HCT116 (cell line): ENCODE data around the gene PRSS36. TPM values are rescaled to one million over a fixed set of nuclear protein-coding genes. Genes with fewer than 3 reads are reported as not detected.
A peak's percentile ranks its signal among the peaks of the same experiment; 100 is the strongest.

Experiments
- ATAC-seq: fragments of 200-7000 bp; cut with Tn5 transposase; 2 replicates; pipeline ENCODE4 v1.9.1; 2020; ENCODE audit warnings: mild to moderate bottlenecking, moderate library complexity
- BruUV-seq: library from RNA; stranded (reverse); fragments of 400-500 nt; replicated peaks from 2 replicates; lab custom pipeline; 2021; lab: Mats Ljungman, UMichigan
- CTCF ChIA-PET: fragments of 300-600 bp; sonication (Branson Sonifier 250); formaldehyde crosslinking; loops from one replicate; lab custom pipeline; 2021; ENCODE audit warnings: antibody characterized with exemption; lab: Charles Lee
- POLR2A ChIA-PET: fragments of 300-600, 350-600 bp; sonication (Branson Sonifier 250); formaldehyde crosslinking; loops from one replicate; lab custom pipeline; 2021; ENCODE audit warnings: antibody characterized with exemption; lab: Charles Lee
- RAD21 ChIA-PET, 2 experiments: fragments of 300-600 bp; sonication (Branson Sonifier 250); formaldehyde crosslinking; loops; one replicate each; lab custom pipeline; 2023; ENCODE audit warnings: low total read pairs in 2 of 2; ENCODE audit not compliant: uncharacterized antibody in 2 of 2, unreplicated experiment in 2 of 2, low non-redundant PET in 1 of 2; lab: Charles Lee
- DNase-seq: peaks from one replicate; pipeline ENCODE4 v3.0.0-alpha.2; 2010; ENCODE audit warnings: low read depth, low spot score
- H2AFZ ChIP-seq: fragments of 200-600 bp; shearing (Covaris generic), sonication (generic); 2 replicates; pipeline ENCODE4 v1.6.1; 2017; ENCODE audit warnings: low read depth, mixed run types, mixed read lengths, antibody characterized with exemption, low read length; ENCODE audit not compliant: poor library complexity, severe bottlenecking
- H3K27ac ChIP-seq: 2 replicates; pipeline ENCODE4 v1.5.1; 2012; ENCODE audit warnings: low read depth, low read length
- H3K27me3 ChIP-seq: fragments of 200-600 bp; sonication (generic); 2 replicates; pipeline ENCODE4 v1.6.1; 2016; ENCODE audit warnings: mixed run types, low read length, mixed read lengths; ENCODE audit not compliant: insufficient read depth
- H3K36me3 ChIP-seq, 2 experiments: fragments of 200-500 bp in 1 of 2; fragments of 200-600 bp in 1 of 2; sonication (Bioruptor generic) in 1 of 2; sonication (generic) in 1 of 2; 2 replicates each; pipeline versions ENCODE4 v1.5.1 to v1.6.1; 2014 to 2016; ENCODE audit warnings: low read length in 2 of 2, inconsistent platforms in 1 of 2, mixed read lengths in 1 of 2, mixed run types in 1 of 2; ENCODE audit not compliant: insufficient read depth in 2 of 2, control insufficient read depth in 1 of 2
- H3K4me1 ChIP-seq, 2 experiments: fragments of 200-600 bp in 1 of 2; sonication (generic) in 1 of 2; 2 replicates each; pipeline versions ENCODE4 v1.5.1 to v1.6.1; 2012 to 2017; ENCODE audit warnings: low read length in 2 of 2, inconsistent platforms in 1 of 2, mild to moderate bottlenecking in 1 of 2, mixed read lengths in 1 of 2, mixed run types in 1 of 2, moderate library complexity in 1 of 2; ENCODE audit not compliant: insufficient read depth in 2 of 2, control insufficient read depth in 1 of 2
- H3K4me2 ChIP-seq: fragments of 200-600 bp; sonication (generic); 2 replicates; pipeline ENCODE4 v1.6.1; 2017; ENCODE audit warnings: mixed run types, low read length, mixed read lengths
- H3K4me3 ChIP-seq, 2 experiments: fragments of 200-600 bp in 1 of 2; sonication (generic) in 1 of 2; replicated peaks in 1 of 2; 2 replicates each; pipeline ENCODE4 v1.5.1; 2011 to 2016; ENCODE audit warnings: low read length in 2 of 2, control low read depth in 1 of 2, low read depth in 1 of 2, mild to moderate bottlenecking in 1 of 2, mixed read lengths in 1 of 2, mixed run types in 1 of 2
- H3K79me2 ChIP-seq: fragments of 200-600 bp; sonication (generic); 2 replicates; pipeline ENCODE4 v1.6.1; 2017; ENCODE audit warnings: mild to moderate bottlenecking, mixed run types, low read length, moderate library complexity, mixed read lengths; ENCODE audit not compliant: insufficient read depth
- H3K9ac ChIP-seq: fragments of 200-600 bp; sonication (generic); 2 replicates; pipeline ENCODE4 v1.6.1; 2016; ENCODE audit warnings: low read length, mixed read lengths
- H3K9me2 ChIP-seq: fragments of 200-600 bp; sonication (generic), shearing (Covaris generic); 2 replicates; pipeline ENCODE4 v1.6.1; 2017; ENCODE audit warnings: mixed run types, mild to moderate bottlenecking, moderate library complexity; ENCODE audit not compliant: insufficient read depth
- H3K9me3 ChIP-seq, 2 experiments: fragments of 200-500 bp in 1 of 2; fragments of 200-600 bp in 1 of 2; sonication (Bioruptor generic) in 1 of 2; sonication (generic) in 1 of 2; 2 replicates each; pipeline ENCODE4 v1.6.1; 2014 to 2017; ENCODE audit warnings: low read length in 2 of 2, mixed read lengths in 2 of 2, inconsistent platforms in 1 of 2, low read depth in 1 of 2, mild to moderate bottlenecking in 1 of 2, mixed run types in 1 of 2, moderate library complexity in 1 of 2; ENCODE audit not compliant: control insufficient read depth in 1 of 2, insufficient read depth in 1 of 2
- H4K20me1 ChIP-seq: fragments of 200-600 bp; sonication (generic), shearing (Covaris generic); 2 replicates; pipeline ENCODE4 v1.6.1; 2017; ENCODE audit warnings: mixed run types, mild to moderate bottlenecking, moderate library complexity; ENCODE audit not compliant: insufficient read depth
- FOSL1 ChIP-seq: IDR thresholded peaks from 2 replicates; pipeline ENCODE4 v1.6.1; 2012; ENCODE audit warnings: low read depth
- POLR2AphosphoS5 ChIP-seq: IDR thresholded peaks from 2 replicates; pipeline ENCODE4 v1.6.1; 2011; ENCODE audit warnings: mild to moderate bottlenecking, low read depth, low read length, moderate library complexity
- SIN3A ChIP-seq: IDR thresholded peaks from 2 replicates; pipeline ENCODE4 v1.6.1; 2012; ENCODE audit warnings: low read depth
- SRF ChIP-seq: IDR thresholded peaks from 2 replicates; pipeline ENCODE4 v1.6.1; 2012; ENCODE audit warnings: low read depth
- ZFX ChIP-seq: fragments of 450-650 bp; IDR thresholded peaks from 2 replicates; pipeline ENCODE4 v1.6.1; 2017
- intact Hi-C: fragments of 100-400 bp; cut with micrococcal nuclease; formaldehyde crosslinking; loops from 2 replicates; pipeline ENCODE4 v1.10.0; 2022
- total RNA-seq: library from RNA; stranded (reverse); gene quantifications from one replicate; pipeline ENCODE4 v1.2.1, GENCODE V29; 2021; ENCODE audit not compliant: unreplicated experiment

The PRSS36 gene
- total RNA-seq, 1 experiment from 2014 or later, result not detected

DNA sequence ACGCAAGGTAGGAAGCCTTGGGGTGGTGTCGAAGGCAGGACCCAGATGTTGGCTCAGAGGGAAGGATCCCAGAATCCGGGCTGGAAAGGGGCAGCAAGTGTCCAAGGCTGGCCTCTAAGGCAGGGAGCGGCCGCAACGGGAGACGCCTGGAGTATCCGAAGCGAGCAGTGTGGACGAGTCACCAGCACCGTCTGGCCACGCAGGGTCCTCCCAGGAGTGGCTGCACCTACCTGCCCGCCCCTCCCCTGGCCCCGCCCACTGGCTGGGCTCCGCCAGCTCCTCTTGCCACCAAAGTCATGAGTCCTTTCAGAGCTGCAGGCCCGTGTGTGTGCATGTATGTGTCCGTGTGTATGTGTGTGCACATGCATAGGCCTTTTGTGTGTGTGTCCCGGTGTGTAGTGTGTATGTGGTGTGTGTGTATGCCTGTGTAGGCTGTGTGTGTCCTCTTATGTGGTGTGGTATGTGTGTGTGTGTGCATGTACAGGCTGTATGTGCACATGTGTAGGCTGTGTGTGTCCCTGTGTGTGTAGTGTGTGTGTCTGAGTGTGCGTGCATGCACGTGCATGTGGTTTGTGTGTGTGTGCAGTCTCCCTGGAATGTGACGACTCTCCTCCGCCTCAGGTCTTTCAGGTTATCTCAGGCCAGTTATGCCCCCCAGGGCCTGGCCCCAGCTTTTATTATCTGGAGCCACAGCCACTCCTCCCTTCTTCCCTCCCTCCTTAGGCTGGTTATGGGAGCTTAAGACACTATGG, 14.2 kb downstream of the PRSS36 start, which contains the start of gene PRSS8:
Gene PRSS8 (minus strand): TSS at position 193 of the 752 bp plus-strand sequence. CDS start 229 bp downstream, outside the sequence.
- H3K27ac ChIP-seq, result peak within 1 kb of the TSS; percentile 44
- RAD21 ChIA-PET, result interaction anchor here in 1 of 2 experiments (2.0 kb wide), 1 partner anchor 18 kb away, joined by 4 read pairs; the partner anchor contains the start of gene KAT8

DNA sequence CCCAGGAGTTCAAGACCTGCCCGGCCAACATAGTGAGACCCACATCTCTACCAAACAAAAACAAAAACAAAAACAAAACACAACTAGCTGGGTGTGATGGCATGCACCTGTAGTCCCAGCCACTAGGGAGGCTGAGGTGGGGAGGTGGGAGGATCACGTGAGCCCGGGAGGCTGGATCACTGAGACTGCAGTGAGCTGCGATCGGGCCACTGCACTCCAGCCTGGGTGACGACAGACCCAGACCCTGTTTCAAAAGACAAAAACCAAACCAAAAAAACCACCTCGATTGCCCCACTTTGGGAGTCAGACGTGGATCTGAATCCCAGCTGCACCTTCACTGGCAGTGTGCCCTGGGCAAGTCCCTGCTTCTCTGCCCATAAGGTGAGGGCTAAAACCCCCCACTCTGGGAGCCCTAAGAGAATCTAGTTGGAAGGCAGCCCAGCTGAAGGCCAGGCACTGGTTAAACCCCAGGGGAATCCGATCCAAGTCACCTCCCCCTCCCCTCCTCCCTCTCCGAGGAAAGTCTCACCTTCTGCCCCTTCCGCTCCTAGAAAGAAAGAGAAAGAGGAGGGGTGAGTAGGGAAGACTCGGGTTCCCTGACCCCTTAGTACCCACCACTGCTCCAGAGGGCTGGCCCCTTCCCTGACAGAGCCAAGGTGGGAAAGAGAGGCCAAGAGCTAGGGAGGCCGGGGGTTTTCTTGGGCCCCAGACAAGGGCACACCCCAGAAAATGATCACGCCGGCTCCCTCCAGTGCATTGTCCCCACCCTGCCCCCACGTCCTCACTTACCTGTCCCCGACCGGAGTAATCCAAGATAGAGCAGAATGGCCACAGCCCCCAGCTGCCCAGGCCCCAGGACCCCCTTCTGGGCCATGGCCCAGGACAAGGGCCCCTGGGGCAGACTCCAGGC, 15.0 kb downstream of the PRSS36 start:
- DNase-seq (no peak), ATAC-seq (peak; percentile 45)
- H3K4me2 ChIP-seq, result peak overlapping the region; percentile 99
- peak overlapping the region; percentile 44 for H3K27ac ChIP-seq
- H2AFZ ChIP-seq, result no peak overlapping the region
- ChIA-PET RAD21 (interaction anchor here in 1 of 2 experiments (2.0 kb wide), 1 partner anchor 17 kb away, joined by 4 read pairs; the partner anchor contains the start of gene KAT8), POLR2A (interaction anchor here (0.6 to 9.9 kb wide), 7 partner anchors 8 to 308 kb away, joined by 3 to 84 read pairs (median 7); partner anchors contain the start of genes KAT8 and ZNF843), CTCF (interaction anchor here (1.0 to 1.2 kb wide), 4 partner anchors 17 to 326 kb away, joined by 3 to 6 read pairs (median 4); partner anchors contain the start of genes HSD3B7 and KAT8)
- no peaks in the 10 kb centered on the region for H3K9me3 ChIP-seq
- H3K9ac ChIP-seq, result peak overlapping the region; percentile 78
- BruUV-seq, result TSS peak; percentile 71
- peak overlapping the region; percentile 70 to 74 for H3K4me3 ChIP-seq
- TF ChIP-seq POLR2AphosphoS5, result no peak
- TF ChIP-seq ZFX, result 0 out of 2 replicates have a peak, but pooled peaks have one; percentile 13
- intact Hi-C loops, result loop anchor here (5.0 kb wide), 2 partner anchors 63 to 322 kb away; partner anchors contain the start of genes ARMC5, ZNF646 and ZNF668
- peaks cover 7% of the 10 kb centered on the region; the same call in 1 of the 2 replicates for H3K79me2 ChIP-seq
- peaks cover 48 to 69% of the 10 kb centered on the region in 2 experiments for H3K4me1 ChIP-seq
- H3K9me2 ChIP-seq, result no peaks in the 10 kb centered on the region
- H4K20me1 ChIP-seq, result no peaks in the 10 kb centered on the region
- no peaks in the 10 kb centered on the region for H3K27me3 ChIP-seq
- H3K36me3 ChIP-seq, result peaks cover 8 to 14% of the 10 kb centered on the region in 2 experiments; a peak in 3 of 4 replicates

More for the DNA sequence above, 14.2 kb downstream of the PRSS36 start, which contains the start of gene PRSS8:
- TF ChIP-seq POLR2AphosphoS5 (peak; percentile 91), SRF (no peak), FOSL1 (no peak), SIN3A (no peak), ZFX (0 out of 2 replicates have a peak, but pooled peaks have one; percentile 1)
- H3K9ac ChIP-seq, result peak within 1 kb of the TSS; percentile 78
- H3K27me3 ChIP-seq, result no peaks in the 10 kb centered on the region
- ChIA-PET POLR2A (interaction anchor here (1.1 to 9.9 kb wide), 5 partner anchors 11 to 307 kb away, joined by 3 to 84 read pairs (median 7); partner anchors contain the start of genes KAT8 and ZNF843), CTCF (no interaction called here)
- DNase-seq (peak; percentile 48), ATAC-seq (peak; percentile 68)
- no peaks in the 10 kb centered on the region for H3K9me3 ChIP-seq
- intact Hi-C loops, result loop anchor here (5.0 kb wide), 2 partner anchors 63 to 322 kb away; partner anchors contain the start of genes ARMC5, ZNF646 and ZNF668
- H2AFZ ChIP-seq, result no peak within 1 kb of the TSS
- H3K79me2 ChIP-seq, result peaks cover 7% of the 10 kb centered on the region; the same call in 1 of the 2 replicates
- no TSS peak for BruUV-seq
- peak within 1 kb of the TSS; percentile 70 to 74 for H3K4me3 ChIP-seq
- peak within 1 kb of the TSS; percentile 99 for H3K4me2 ChIP-seq
- H4K20me1 ChIP-seq, result no peaks in the 10 kb centered on the region
- H3K9me2 ChIP-seq, result no peaks in the 10 kb centered on the region
- H3K36me3 ChIP-seq, result peaks cover 8 to 11% of the 10 kb centered on the region in 2 experiments; a peak in 3 of 4 replicates
- peaks cover 45 to 71% of the 10 kb centered on the region in 2 experiments for H3K4me1 ChIP-seq
